ENCODE results near the gene B4GAT1. TPM values are rescaled to one million over a fixed set of nuclear protein-coding genes. Genes with fewer than 3 reads are reported as not detected.

Gene B4GAT1
- total and polyA plus RNA-seq, 2 of the 13 experiments (the other 11 are each of a cell fraction or from before 2014, with no cell fraction given) = 40.4 to 109 TPM

- no peak for TF ChIP-seq MATR3 (CRISPR knock-in tag; IDR thresholded peaks at IDR 0.05)
- TF ChIP-seq ZKSCAN1 (IDR thresholded peaks at IDR 0.05; ENCODE audit: low read length) = no peak
- no peak for TF ChIP-seq ZKSCAN5 (CRISPR knock-in tag; IDR thresholded peaks at IDR 0.05)
- peak; percentile 90 for TF ChIP-seq MXD4 (CRISPR knock-in tag; IDR thresholded peaks at IDR 0.05)
- no peak for TF ChIP-seq MAFF (IDR thresholded peaks at IDR 0.05; ENCODE audit: low read depth, low read length)
- peak; percentile 68; the same call in 1 of the 2 replicates for TF ChIP-seq TFDP2 (CRISPR knock-in tag; IDR thresholded peaks at IDR 0.05)
- 0 out of 2 replicates have a peak, but pooled peaks have one; percentile 25 for TF ChIP-seq ZNF335 (CRISPR knock-in tag; IDR thresholded peaks at IDR 0.05)
- TF ChIP-seq ZBTB34 (CRISPR knock-in tag; IDR thresholded peaks at IDR 0.05) = 0 out of 2 replicates have a peak, but pooled peaks have one; percentile 68
- TF ChIP-seq SUZ12 (IDR thresholded peaks at IDR 0.05; ENCODE audit: low read depth, low read length) = no peak
- peak; percentile 67 for TF ChIP-seq KMT2B (CRISPR knock-in tag; IDR thresholded peaks at IDR 0.05)
- TF ChIP-seq TIGD3 (CRISPR knock-in tag; IDR thresholded peaks at IDR 0.05; ENCODE audit: borderline replicate concordance) = no peak
- TF ChIP-seq JDP2 (CRISPR knock-in tag; IDR thresholded peaks at IDR 0.05; ENCODE audit: borderline replicate concordance) = no peak
- no peak for TF ChIP-seq MTF1 (CRISPR knock-in tag; IDR thresholded peaks at IDR 0.05)
- 0 out of 2 replicates have a peak, but pooled peaks have one; percentile 12 for TF ChIP-seq ZNF12 (CRISPR knock-in tag; IDR thresholded peaks at IDR 0.05)
- TF ChIP-seq ETS1 (CRISPR knock-in tag; IDR thresholded peaks at IDR 0.05) = no peak
- peak; percentile 41; the same call in 1 of the 2 replicates for TF ChIP-seq ZNF232 (CRISPR knock-in tag; IDR thresholded peaks at IDR 0.05; ENCODE audit: borderline replicate concordance)
- TF ChIP-seq ATF5 (CRISPR knock-in tag; IDR thresholded peaks at IDR 0.05; ENCODE audit: low read depth) = no peak
- no peak for TF ChIP-seq GPN1 (CRISPR knock-in tag; IDR thresholded peaks at IDR 0.05; ENCODE audit: borderline replicate concordance)
- TF ChIP-seq PHF5A (CRISPR knock-in tag; IDR thresholded peaks at IDR 0.05; ENCODE audit: low read depth, unreplicated experiment) = peak; percentile 74
- TF ChIP-seq ZNF329 (CRISPR knock-in tag; IDR thresholded peaks at IDR 0.05; ENCODE audit: low read depth) = 0 out of 2 replicates have a peak, but pooled peaks have one; percentile 50
- no peak for TF ChIP-seq TEF (CRISPR knock-in tag; IDR thresholded peaks at IDR 0.05)
- no peak; the same call in 1 of the 2 replicates for TF ChIP-seq NKX3-1 (CRISPR knock-in tag; IDR thresholded peaks at IDR 0.05)
- TF ChIP-seq ZNF468 (CRISPR knock-in tag; IDR thresholded peaks at IDR 0.05) = no peak
These were observed 11.0 kb downstream of the B4GAT1 start, which contains the start of gene RIN1 (continued) for GRCh38 chr11:66336234-66337102.
